IPS-11a (cell line): Measurements from ENCODE around the gene PNMT.

Experiments used
- H3K4me3 ChIP-seq: one replicate; pipeline ENCODE4 v1.5.1; 2013; ENCODE audit warnings: low read depth, low read length, control low read depth

PNMT gene

DNA sequence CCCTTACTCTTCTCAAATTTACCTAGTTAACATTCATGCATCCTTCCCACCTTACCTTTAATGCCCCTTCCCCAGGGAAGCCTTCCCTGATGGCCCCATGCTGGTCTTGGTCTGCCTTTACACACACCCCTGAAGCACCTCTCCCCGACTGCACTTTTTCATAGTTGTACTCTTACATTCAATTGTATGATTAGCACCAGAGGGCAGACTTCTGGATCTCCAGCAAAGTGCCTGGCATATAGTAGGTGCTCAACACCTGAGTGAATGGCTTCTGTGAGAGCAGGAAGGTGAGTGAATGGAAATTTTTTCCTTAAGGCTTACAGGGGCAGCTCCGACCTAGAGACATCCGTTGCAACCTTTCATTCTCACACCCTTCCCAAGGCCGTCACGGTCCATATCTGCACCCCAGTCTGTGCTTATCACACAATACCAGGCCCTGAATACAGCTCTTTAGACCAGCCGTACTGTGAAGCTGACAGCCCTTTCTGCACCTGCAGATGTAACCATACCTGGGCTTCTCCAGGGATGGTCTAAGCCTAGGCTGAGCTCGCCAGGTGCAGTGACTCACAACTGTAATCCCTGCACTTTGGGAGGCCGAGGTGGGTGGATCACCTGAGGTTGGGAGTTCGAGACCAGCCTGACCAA is 15.2 kb downstream of the PNMT start:
- H3K4me3 ChIP-seq: no peak overlapping the region

DNA sequence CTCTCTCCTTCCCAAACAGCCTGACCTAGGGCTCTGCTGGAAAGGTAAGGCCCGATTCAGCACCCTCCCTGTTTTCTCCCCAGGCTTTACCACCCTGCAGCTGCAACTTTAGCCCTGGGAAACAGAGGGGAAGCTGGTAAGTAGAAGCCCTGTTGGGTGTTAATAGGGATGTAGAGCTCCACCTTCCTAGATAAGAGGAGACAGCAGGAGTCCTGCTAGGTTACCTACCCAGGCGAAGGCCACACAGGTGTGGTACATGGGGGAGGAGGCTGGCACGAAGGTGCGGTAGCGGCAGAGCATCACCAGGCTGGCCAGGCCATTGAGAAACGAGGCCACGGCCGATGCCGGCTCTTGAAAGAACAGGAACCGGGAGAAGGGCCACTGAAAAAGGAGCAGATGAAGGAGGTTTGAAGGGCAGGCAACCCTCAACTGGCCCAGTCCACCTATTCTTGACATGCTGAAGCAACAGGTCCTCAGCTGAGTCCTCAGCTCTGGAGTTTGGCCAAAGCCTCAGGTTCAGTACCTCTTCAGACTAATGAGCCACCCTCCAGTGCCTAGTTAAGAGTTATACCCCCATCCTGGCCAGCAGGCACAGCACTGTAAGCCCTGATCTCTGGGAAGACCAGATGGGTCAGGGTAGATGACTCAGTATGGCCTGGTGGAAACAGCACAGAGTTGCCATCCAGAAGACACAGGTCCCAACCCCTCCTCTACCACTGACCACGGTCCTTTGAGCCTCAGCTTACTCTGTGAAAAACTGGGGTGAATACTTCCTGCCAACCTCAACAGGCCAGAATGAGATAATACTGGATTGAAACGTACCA is 16.3 kb downstream of the PNMT start:
- H3K4me3 ChIP-seq: no peak overlapping the region

DNA sequence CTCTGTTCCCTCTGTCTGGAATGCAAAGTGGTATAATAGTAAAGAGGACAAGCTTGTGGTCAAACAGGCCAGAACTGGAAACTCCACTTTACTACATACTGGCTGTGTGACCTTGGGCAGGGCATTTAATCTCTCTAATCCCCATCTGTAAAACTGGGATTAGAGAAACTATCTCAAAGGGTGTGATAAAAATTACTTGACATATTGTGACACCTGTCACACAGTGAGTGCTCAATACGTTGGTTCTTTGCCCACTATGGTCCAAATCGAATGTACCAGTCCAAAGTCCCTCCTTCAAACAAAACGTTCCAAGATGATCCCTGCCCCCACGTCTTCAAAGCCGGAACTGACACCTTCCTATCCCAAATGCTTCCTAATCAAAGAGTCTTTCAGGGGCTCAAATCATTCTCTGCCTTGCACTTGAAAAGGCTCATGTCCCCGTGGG is 18.9 kb downstream of the PNMT start:
- no peak overlapping the region for H3K4me3 ChIP-seq

DNA sequence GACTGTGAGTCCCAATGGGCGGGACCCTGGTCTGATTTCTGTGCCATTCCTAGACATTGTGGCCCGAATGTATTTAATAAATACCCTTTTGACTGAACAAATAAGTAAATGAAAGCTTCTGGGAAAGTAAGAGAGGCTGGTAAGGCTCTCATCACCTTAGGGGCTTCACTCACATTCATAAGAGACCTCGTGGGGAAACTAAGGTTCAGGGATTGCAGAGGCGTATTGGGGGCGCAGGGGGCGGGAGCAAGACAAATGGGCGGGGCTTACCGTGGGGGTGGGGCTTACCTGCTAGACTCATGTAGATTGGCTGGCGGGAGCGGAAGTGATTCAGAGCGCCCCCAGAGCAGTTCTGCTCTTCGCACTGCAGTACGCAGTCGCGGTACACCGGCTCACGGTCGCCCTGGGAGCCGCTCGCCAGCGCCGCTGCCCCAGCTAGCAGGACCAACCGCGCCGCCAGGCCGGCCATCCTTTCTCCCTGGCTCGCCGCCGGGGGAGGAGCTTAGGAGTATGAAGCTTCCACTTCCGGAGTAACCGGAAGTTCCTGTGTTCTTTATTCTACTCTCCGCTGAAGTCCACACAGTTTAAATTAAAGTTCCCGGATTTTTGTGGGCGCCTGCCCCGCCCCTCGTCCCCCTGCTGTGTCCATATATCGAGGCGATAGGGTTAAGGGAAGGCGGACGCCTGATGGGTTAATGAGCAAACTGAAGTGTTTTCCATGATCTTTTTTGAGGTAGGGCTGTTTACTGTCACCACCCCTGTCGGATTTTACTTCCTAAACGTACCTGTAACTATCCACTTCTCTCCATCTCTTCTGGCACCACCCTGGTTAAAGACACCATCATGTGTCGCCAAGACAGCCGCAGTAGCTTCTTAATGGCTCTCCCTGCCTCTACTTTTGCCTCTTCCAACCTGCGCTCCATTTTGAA is 19.6 kb downstream of the PNMT start, which contains the start of gene PGAP3:
PGAP3 (minus strand) TSS at position 512 of the 929 bp plus-strand sequence; CDS start at position 469, 43 bp downstream.
- H3K4me3 ChIP-seq: peak within 1 kb of the TSS; percentile 62

DNA sequence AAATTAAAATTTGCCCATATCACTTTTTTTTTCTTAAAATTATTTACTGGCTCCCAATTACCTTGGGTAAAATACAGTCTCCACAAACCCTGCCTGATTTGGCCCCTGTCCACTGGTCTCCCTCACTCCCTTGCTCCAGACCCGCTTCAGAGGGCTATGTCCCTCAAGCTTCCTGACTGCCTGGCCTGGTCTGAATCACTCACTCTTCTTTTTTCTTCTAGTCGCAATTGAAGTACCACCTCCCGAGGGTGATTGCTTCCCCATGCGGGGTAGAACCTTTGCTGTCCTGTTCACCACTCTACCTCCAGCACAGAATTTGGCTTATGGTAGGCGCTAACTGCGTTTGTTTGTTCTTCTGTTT is 20.2 kb downstream of the PNMT start:
- H3K4me3 ChIP-seq: peak overlapping the region; percentile 62

DNA sequence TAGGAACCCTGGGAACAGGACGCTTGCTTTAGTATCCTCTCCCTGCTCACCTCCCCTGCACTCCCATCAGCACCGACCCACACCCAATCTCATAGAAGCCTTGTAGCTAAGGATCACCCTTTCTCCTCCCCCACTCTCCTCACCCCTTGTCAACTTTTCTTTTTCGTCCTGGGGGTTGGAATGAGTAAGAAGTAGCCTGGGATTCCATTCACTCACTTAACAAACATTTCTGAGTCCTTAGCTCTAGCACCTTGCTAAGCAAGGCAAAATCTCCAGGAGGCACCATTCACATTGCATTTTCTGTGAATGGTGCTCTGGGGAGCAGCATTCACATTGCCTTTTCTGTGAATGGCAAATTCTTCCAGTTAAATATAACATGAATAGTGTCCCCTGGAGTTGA is 20.7 kb downstream of the PNMT start:
- H3K4me3 ChIP-seq: peak overlapping the region; percentile 62

DNA sequence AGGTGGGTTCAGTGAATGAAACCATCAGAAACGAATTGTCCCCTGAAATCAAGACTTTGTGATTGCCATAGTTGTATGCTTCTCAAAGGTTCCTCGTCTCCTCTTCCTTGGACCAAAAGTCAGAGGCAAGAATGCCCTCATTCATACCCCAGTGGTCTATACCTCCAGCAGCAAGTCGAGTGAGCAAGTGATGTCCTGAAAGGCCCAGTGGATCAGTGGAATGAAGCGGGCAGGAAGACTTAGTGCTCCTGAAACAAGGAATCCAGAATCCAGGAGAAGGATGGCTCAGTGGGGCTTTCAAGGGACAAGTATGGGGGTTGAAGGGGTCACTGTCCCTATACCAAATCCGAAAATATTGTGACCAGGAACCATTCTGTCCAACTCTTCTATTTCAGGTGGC is 26.3 kb downstream of the PNMT start:
- H3K4me3 ChIP-seq: no peak overlapping the region

DNA sequence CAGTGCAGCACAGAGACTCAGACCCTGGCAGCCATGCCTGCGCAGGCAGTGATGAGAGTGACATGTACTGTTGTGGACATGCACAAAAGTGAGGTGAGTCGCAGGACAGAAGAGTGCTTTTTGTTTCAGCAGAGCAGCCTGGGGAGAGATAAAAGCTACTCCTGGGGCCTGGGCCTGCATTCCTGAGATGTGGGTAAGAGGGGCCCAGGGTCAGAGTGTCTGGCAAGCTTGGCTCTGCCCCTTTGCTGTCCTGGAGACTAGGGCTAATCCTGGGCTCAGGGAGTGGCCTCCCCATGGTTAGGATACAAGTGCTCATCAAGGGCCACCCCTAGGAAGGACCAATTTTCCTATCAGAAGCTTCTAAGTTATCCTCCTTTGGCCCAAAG is 26.8 kb downstream of the PNMT start:
- no peak overlapping the region for H3K4me3 ChIP-seq

DNA sequence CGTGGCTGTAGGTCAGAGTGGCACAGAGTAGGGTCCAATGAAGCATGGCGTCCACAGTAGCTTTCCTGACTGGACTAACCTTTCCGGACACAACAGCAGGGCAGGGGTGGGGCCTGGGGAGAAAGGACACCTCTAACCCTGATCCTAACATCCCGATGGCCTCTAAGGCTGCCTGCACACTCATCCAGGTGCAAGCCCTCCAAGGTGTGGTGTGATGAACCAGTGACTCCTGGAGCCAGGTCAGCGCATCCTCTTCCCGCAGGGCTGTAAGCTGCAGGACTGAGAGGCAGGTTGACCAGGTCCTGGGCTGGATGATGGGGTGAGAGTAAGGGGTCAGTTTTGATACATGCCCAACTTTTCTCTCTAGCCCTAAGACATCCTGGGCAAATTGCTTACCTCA is 28.5 kb downstream of the PNMT start:
- no peak overlapping the region for H3K4me3 ChIP-seq

DNA sequence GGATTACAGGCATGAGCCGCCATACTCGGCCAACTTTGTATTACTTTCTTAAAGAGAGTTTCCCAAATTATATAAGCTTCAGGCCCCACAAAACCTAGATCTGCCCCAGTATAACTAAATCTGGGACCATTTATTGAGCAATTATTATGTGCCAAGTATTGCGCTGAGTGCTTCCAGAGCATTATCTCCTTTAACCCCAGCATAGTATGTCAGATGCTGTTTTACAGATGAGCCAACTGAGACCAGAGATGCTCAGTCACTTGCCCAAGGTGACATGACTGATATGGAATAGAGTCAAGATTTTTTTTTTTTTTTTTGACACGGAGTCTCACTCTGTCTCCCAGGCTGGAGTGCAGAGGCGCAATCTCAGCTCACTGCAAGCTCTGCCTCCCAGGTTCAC is 29.7 kb downstream of the PNMT start:
- H3K4me3 ChIP-seq: no peak overlapping the region

DNA sequence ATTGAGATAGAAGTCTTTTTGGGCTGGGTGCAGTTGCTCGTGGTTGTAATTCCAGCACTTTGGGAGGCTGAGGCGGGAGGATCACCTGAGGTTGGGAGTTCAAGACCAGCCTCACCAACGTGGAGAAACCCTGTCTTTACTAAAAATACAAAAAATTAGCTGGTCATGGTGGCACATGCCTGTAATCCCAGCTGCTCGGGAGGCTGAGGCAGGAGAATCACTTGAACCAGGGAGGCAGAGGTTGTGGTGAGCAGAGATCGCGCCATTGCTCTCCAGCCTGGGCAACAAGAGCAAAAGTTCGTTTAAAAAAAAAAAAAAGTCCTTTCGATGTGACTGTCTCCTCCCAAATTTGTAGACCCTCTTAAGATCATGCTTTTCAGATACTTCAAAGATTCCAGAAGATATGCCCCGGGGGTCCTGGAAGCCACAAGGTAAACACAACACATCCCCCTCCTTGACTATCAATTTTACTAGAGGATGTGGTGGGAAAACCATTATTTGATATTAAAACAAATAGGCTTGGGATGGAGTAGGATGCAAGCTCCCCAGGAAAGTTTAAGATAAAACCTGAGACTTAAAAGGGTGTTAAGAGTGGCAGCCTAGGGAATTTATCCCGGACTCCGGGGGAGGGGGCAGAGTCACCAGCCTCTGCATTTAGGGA is 31.0 kb downstream of the PNMT start:
- H3K4me3 ChIP-seq: peak overlapping the region; percentile 55

DNA sequence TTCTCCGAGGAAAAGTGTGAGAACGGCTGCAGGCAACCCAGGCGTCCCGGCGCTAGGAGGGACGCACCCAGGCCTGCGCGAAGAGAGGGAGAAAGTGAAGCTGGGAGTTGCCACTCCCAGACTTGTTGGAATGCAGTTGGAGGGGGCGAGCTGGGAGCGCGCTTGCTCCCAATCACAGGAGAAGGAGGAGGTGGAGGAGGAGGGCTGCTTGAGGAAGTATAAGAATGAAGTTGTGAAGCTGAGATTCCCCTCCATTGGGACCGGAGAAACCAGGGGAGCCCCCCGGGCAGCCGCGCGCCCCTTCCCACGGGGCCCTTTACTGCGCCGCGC is 31.5 kb downstream of the PNMT start, which contains the start of gene ERBB2:
ERBB2 (plus strand) TSS at position 247 of the 330 bp plus-strand sequence. CDS start 175 bp downstream, outside the sequence.
- H3K4me3 ChIP-seq: peak within 1 kb of the TSS; percentile 55

DNA sequence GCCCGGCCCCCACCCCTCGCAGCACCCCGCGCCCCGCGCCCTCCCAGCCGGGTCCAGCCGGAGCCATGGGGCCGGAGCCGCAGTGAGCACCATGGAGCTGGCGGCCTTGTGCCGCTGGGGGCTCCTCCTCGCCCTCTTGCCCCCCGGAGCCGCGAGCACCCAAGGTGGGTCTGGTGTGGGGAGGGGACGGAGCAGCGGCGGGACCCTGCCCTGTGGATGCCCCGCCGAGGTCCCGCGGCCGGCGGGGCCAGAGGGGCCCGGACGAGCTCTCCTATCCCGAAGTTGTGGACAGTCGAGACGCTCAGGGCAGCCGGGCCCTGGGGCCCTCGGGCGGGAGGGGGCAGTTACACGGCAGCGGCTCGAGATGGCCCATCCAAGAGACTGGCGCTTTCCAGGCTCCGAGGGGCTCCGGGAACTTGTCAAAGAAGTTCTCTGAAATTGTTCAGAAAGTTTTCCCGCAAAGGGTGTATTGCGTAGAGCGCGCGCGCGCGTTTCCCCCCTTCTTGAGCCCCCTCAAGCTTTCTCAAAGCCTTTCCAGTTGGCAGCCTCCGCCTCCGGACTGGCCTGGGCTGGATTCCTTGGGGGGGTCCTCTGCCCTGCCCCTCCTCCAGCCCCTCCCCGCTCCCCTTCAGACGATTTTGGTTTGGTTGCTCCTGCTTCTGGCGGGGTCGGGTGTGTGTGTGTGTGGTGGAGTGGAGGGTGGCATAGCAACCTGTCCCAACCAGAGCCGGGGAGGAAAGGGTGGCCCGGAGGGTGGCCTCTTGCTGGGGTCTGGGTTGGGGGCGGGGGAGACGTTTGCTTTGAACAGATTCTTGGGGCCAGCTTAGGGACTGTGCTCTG is 32.1 kb downstream of the PNMT start:
- peak overlapping the region; percentile 55 for H3K4me3 ChIP-seq

DNA sequence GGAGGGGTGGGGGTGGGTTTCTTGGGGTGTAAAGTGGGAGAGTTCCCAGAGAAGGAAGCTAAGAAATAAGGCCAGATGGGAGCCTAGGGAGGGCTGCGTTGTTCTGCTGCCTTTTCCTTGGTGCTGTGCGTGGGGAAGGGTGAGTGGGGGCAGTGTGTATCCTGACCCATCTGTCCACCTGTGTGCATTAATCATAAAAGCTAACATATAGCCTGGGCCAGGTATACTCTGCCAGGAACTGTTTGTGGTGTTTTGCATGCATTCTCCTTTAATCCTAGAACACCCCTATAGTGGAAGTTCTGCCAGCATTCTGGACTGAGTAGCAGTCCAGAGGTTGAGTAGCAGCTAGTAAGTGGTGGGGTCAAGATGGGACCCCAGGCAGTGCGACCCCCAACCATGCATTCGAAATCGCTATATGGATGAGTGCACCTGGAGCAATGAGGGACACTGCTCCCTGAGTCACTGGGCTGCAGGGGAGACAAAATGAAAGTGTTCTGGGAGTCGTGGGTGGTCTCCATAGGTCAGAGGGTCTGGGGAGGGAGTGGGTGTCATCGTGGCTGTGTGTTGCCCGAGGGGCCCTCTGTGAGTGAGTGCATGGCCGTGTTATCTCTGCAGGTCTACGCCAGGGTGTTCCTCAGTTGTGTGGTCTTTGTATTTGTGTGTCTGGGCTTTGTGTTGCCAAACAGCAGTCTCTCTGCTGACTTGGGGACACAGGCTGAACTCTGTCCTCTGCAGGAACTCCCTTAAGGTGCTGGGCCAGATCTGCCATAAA is 32.9 kb downstream of the PNMT start:
- H3K4me3 ChIP-seq: peak overlapping the region; percentile 55

DNA sequence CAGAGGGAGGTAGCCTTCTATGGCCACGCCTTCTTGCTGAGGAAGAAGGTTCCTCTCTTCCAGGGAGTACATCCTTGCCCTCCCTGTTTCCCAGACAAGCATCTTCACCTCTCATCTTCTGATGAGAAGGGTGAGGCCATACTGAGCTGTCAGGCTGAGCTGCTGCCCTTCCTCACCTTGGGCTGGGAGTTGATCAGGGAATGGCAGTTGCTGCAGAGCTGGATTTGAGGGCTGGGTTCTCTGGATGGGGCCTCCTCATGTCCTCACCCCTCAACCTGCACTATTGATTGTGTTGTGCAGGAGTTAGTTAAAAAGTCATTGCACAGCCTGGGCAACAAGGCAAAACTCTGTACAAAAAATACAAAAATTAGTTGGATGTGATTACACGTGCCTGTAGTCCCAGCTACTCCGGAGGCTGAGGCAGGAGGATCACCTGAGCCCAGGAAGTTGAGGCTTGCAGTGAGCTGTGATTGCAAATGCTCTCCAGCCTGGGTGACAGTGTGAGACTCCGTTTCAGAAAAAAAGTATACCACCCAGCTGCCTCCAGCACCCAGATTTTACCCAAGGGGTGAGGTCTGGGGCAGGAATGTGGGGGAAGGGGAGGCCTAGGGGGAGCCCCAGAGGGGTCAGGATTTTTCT is 33.6 kb downstream of the PNMT start:
- peak overlapping the region; percentile 55 for H3K4me3 ChIP-seq

DNA sequence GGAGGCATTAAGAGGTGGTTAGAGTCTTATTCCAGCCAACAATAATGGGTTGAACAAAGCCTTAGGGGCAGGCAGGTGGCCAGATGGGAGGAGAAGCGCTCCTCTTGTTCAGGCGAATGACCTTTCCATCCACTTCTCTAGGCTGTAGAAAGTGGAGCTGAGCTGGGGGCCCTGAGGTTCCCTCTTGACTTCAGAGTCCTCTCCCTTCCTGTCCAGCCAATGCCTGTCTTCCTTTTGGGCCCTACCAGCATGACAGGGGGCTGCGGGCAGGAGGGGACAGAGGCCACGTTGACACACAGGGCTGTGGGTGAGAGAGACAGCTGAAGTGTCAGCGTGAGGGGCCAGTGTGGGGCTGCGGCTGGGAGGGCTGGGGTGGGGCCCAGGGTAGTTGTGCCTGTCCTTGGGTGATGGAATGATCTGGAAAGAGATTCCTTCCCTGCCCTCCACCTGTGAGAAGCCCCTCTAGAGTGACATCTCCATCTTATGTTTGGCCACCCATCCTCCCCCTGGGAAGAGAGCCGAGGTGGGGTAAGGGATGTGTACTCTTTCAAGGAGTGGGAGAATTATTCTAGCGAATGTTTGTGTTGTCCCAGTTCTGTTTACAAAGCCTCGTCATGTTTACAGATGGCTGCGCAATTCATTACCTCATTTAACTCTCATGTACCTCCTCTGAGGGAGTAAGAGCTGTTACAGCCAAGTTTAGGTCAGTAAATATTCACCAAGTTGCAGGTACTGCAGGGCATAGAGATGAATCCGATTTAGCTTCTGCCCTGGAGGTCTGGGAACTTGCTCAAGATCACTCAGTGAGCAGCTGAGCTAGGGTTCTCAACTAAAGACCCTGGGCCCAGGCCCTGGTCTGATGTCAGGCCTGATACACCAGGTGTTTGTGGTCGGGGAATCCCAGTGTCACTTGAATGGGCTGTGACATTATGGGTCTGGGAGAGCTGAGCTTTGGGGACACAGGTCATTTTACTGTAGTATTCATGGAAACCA is 34.9 kb downstream of the PNMT start:
- no peak overlapping the region for H3K4me3 ChIP-seq

DNA sequence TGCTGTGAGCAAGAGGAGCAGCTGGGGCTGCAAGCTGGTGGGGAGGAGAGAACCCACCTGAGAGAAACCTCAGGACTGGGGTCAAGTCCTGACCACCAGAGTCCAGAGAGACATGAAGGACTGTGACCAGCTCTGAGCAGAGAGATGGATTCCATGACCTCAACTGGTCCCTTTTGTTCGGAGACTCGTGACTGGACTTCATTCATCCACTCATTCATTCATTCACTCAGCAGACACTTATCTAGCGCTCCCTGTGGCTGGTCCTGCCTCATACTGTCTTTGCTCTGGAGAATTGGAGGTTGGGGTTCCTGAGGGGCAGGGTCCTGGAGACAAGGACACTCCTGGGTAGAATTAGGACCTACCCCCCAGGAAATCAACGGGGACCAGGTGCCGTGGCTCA is 35.7 kb downstream of the PNMT start:
- no peak overlapping the region for H3K4me3 ChIP-seq
